Panc1 (cell line): ENCODE data around the gene FMN2. TPM values are rescaled to one million over a fixed set of nuclear protein-coding genes. Genes with fewer than 3 reads are reported as not detected.

ENCODE experiments used
- ATAC-seq: fragments of 200-7000 bp; cut with Tn5 transposase; 2 replicates; pipeline ENCODE4 v1.9.1; 2020; ENCODE audit warnings: mild to moderate bottlenecking, moderate library complexity
- BruUV-seq: library from RNA; stranded (reverse); fragments of 400-500 nt; replicated peaks from 2 replicates; lab custom pipeline; 2021; lab: Mats Ljungman, UMichigan
- CTCF ChIA-PET: fragments of 300-600 bp; sonication (Branson Sonifier 250); formaldehyde crosslinking; loops from one replicate; lab custom pipeline; 2022; ENCODE audit warnings: antibody characterized with exemption; lab: Charles Lee
- POLR2A ChIA-PET: fragments of 300-600 bp; sonication (Branson Sonifier 250); formaldehyde crosslinking; loops from one replicate; lab custom pipeline; 2022; ENCODE audit warnings: antibody characterized with exemption; lab: Charles Lee
- DNase-seq: peaks from one replicate; pipeline ENCODE4 v3.0.0-alpha.2; 2010; ENCODE audit warnings: low read depth, low spot score
- H3K27ac ChIP-seq: 2 replicates; pipeline ENCODE4 v1.5.1; 2011; ENCODE audit warnings: mild to moderate bottlenecking, low read length, inconsistent platforms
- H3K27me3 ChIP-seq: fragments of 200-500 bp; sonication (Bioruptor generic); 2 replicates; pipeline ENCODE4 v1.6.0; 2014; ENCODE audit warnings: low read length, inconsistent platforms; ENCODE audit not compliant: control insufficient read depth, insufficient read depth
- H3K36me3 ChIP-seq: fragments of 200-500 bp; sonication (Bioruptor generic); 2 replicates; pipeline ENCODE4 v1.5.1; 2014; ENCODE audit warnings: inconsistent platforms, mild to moderate bottlenecking, low read length, moderate library complexity; ENCODE audit not compliant: control insufficient read depth, insufficient read depth
- H3K4me1 ChIP-seq: 2 replicates; pipeline ENCODE4 v1.5.1; 2011; ENCODE audit warnings: inconsistent platforms, mild to moderate bottlenecking, low read length, moderate library complexity; ENCODE audit not compliant: control insufficient read depth, insufficient read depth
- H3K4me3 ChIP-seq, 2 experiments: 2 replicates each; pipeline ENCODE4 v1.5.1; 2011 to 2012; ENCODE audit warnings: low read depth in 2 of 2, low read length in 2 of 2, mild to moderate bottlenecking in 2 of 2, inconsistent platforms in 1 of 2, moderate library complexity in 1 of 2
- H3K9me3 ChIP-seq: fragments of 200-500 bp; sonication (Bioruptor generic); 2 replicates; pipeline ENCODE4 v1.5.1; 2014; ENCODE audit warnings: low read depth, mild to moderate bottlenecking, inconsistent platforms, low read length, moderate library complexity; ENCODE audit not compliant: control insufficient read depth, insufficient read depth
- CTCF ChIP-seq: fragments of 450-650 bp; IDR thresholded peaks from 2 replicates; pipeline ENCODE4 v1.5.1; 2017; ENCODE audit warnings: mild to moderate bottlenecking
- POLR2AphosphoS5 ChIP-seq: IDR thresholded peaks from 2 replicates; pipeline ENCODE4 v1.6.1; 2012; ENCODE audit warnings: mild to moderate bottlenecking, low read depth, low read length, moderate library complexity
- SIN3A ChIP-seq: IDR thresholded peaks from 2 replicates; pipeline ENCODE4 v1.6.1; 2012; ENCODE audit warnings: low read depth, mild to moderate bottlenecking, low read length, moderate library complexity, borderline replicate concordance; ENCODE audit not compliant: insufficient read depth
- TCF7L2 ChIP-seq: IDR thresholded peaks from 2 replicates; pipeline ENCODE4 v1.6.1; 2011; ENCODE audit warnings: mild to moderate bottlenecking, low read depth, low read length, inconsistent platforms
- in situ Hi-C: cut with HindIII; loops from 2 replicates; pipeline ENCODE4 v1.10.0; 2016; ENCODE audit warnings: low sequenced_read_pairs, low pct_unique_long_range_greater_than_20kb
- intact Hi-C: fragments of 100-400 bp; cut with micrococcal nuclease; formaldehyde crosslinking; loops from one replicate; pipeline ENCODE4 v1.10.0; 2022; ENCODE audit not compliant: unreplicated experiment
- total RNA-seq: library from RNA; stranded (reverse); gene quantifications from one replicate; pipeline ENCODE4 v1.2.1, GENCODE V29; 2021; ENCODE audit not compliant: unreplicated experiment
- TF ChIP-seq, protein P1 (sequence below), 2 experiments: IDR thresholded peaks; 2 replicates each; pipeline ENCODE4 v1.6.1; 2011 to 2012; ENCODE audit warnings: low read depth in 2 of 2, control low read depth in 1 of 2, low read length in 1 of 2, mild to moderate bottlenecking in 1 of 2, moderate library complexity in 1 of 2; ENCODE audit not compliant: insufficient read depth in 1 of 2

The FMN2 gene
- total RNA-seq, 1 experiment from 2014 or later: 1.9 TPM

DNA sequence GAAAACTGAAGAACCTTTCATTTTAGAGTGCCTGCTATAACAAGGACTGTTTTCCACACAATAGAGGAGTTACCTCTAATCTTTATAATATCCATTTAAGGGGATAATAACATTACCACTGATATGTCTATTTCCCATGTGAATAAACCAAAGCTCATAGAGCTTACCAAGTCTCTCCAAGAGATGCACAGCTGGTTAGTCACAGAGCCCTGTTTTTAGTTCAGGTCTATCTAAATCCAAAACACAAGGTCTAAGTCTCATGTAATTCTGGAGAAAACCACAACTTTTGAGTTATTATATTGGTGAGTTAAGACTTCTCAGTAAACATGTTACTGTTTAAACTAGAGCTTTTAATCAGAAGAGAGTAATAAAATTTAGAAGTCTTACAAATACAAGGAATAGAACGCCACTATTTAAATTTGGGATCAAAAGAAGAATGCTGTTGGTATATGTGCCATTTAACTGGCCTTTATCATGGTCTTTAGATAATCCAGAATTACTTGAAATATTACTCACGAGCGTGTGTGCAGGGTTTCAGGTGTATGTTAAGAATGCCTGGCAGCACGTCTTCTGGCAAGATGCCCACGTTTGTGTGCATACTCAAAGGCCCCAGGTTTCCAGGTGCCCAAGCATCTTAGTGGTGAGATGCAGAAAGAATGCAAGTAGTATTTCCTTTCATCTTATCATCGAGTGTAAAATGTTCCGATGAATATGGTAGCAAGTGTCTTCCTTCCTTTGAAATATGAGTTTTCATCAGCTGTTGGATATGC, 190.6 kb downstream of the FMN2 start:
- TF ChIP-seq SIN3A: no peak
- no peak for TF ChIP-seq TCF7L2
- no peak for TF ChIP-seq POLR2AphosphoS5
- TF ChIP-seq, protein P1, sequence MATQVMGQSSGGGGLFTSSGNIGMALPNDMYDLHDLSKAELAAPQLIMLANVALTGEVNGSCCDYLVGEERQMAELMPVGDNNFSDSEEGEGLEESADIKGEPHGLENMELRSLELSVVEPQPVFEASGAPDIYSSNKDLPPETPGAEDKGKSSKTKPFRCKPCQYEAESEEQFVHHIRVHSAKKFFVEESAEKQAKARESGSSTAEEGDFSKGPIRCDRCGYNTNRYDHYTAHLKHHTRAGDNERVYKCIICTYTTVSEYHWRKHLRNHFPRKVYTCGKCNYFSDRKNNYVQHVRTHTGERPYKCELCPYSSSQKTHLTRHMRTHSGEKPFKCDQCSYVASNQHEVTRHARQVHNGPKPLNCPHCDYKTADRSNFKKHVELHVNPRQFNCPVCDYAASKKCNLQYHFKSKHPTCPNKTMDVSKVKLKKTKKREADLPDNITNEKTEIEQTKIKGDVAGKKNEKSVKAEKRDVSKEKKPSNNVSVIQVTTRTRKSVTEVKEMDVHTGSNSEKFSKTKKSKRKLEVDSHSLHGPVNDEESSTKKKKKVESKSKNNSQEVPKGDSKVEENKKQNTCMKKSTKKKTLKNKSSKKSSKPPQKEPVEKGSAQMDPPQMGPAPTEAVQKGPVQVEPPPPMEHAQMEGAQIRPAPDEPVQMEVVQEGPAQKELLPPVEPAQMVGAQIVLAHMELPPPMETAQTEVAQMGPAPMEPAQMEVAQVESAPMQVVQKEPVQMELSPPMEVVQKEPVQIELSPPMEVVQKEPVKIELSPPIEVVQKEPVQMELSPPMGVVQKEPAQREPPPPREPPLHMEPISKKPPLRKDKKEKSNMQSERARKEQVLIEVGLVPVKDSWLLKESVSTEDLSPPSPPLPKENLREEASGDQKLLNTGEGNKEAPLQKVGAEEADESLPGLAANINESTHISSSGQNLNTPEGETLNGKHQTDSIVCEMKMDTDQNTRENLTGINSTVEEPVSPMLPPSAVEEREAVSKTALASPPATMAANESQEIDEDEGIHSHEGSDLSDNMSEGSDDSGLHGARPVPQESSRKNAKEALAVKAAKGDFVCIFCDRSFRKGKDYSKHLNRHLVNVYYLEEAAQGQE (IDR thresholded peaks at IDR 0.05; ENCODE audit: insufficient read depth in 1 of 2, low read depth in 2 of 2, low read length in 1 of 2): no peak
- TF ChIP-seq CTCF: no peak
- Histone ChIP-seq H3K4me3 (no peak overlapping the region), H3K9me3 (no peaks in the 10 kb centered on the region), H3K36me3 (no peaks in the 10 kb centered on the region), H3K4me1 (no peaks in the 10 kb centered on the region), H3K27ac (no peak overlapping the region), H3K27me3 (no peaks in the 10 kb centered on the region)
- ChIA-PET CTCF (no interaction called here), POLR2A (no interaction called here)
- intact Hi-C loops: no loop called here
- BruUV-seq: no TSS peak
- no peak for DNase-seq
- no peak for ATAC-seq
- in situ Hi-C loops: no loop called here

DNA sequence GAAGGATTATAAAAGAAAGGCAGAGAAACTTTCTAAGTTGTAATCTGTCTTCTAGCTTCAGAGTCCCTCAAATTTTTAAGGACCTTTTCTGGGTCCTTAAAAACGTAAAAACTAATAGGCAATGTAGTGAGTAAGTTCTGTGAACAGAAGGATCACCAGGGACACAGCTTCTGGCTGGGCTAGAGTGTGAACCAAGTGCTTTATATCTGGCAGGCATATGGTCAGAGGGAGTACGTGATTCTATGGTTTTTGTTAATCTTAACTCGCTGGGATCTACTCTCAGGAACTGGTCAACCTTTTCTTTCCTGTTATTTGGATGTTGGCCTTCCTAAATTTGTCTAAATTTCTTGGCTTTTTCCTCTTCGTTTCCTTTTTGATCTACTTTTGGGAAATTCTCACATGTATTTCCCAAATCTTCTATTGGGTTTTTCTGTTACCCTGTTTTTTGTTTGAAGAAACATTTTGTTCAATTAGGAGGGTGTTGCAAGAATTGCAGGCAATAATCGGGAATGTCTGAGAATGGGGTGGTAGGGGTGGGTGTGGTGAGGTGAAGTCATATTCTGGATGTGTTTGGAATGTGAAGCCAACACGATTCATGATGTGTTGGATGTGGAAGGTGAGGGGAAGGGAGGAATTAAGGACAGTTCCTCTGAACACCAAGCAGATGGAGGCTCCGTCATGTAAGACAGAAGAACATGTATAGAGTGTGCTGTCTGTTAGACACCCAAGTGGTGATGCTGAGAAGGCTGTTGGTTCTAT, 193.2 kb downstream of the FMN2 start:
- ATAC-seq (no peak), DNase-seq (no peak)
- ChIA-PET CTCF (no interaction called here), POLR2A (no interaction called here)
- intact Hi-C loops: no loop called here
- Histone ChIP-seq H3K27me3 (no peaks in the 10 kb centered on the region), H3K9me3 (no peaks in the 10 kb centered on the region), H3K27ac (no peak overlapping the region), H3K4me1 (no peaks in the 10 kb centered on the region), H3K4me3 (no peak overlapping the region), H3K36me3 (no peaks in the 10 kb centered on the region)
- TF ChIP-seq POLR2AphosphoS5 (no peak), SIN3A (no peak), CTCF (no peak), TCF7L2 (no peak)
- TF ChIP-seq, protein P1 (IDR thresholded peaks at IDR 0.05; ENCODE audit: insufficient read depth in 1 of 2, low read depth in 2 of 2, low read length in 1 of 2): no peak
- in situ Hi-C loops: no loop called here
- BruUV-seq: no TSS peak
